Measurements from ENCODE around the gene CASZ1.

GRCh38 chr1:10813799-10814198 is 17.4 kb upstream of the CASZ1 start:
- TF ChIP-seq PHF8 (IDR thresholded peaks at IDR 0.05; ENCODE audit: borderline replicate concordance, low read length) (no peak), FOXJ2 (tag; IDR thresholded peaks at IDR 0.05) (no peak), LEF1 (IDR thresholded peaks at IDR 0.05) (no peak), GATAD2A (IDR thresholded peaks at IDR 0.05) (no peak), CTCF (IDR thresholded peaks at IDR 0.05 in 2 of 3, conservative IDR thresholded peaks at IDR 0.05 in 1 of 3; ENCODE audit: insufficient read depth in 2 of 3, low read depth in 1 of 3, low read length in 3 of 3) (no peak), TAF1 (IDR thresholded peaks at IDR 0.05; ENCODE audit: control insufficient read depth, extremely low read depth, insufficient read depth, low read length, severe bottlenecking) (no peak), GABPA (tag; conservative IDR thresholded peaks at IDR 0.05; ENCODE audit: low read depth) (no peak), TEAD2 (tag; IDR thresholded peaks at IDR 0.05) (no peak), STAG1 (CRISPR knock-in tag; IDR thresholded peaks at IDR 0.05; ENCODE audit: borderline replicate concordance) (no peak)
